ENCODE measurements around the gene PLCH1. TPM values are rescaled to one million over a fixed set of nuclear protein-coding genes. Genes with fewer than 3 reads are reported as not detected.

PLCH1 gene
- total RNA-seq, 2 experiments from 2014 or later = 0.08 to 0.20 TPM

DNA sequence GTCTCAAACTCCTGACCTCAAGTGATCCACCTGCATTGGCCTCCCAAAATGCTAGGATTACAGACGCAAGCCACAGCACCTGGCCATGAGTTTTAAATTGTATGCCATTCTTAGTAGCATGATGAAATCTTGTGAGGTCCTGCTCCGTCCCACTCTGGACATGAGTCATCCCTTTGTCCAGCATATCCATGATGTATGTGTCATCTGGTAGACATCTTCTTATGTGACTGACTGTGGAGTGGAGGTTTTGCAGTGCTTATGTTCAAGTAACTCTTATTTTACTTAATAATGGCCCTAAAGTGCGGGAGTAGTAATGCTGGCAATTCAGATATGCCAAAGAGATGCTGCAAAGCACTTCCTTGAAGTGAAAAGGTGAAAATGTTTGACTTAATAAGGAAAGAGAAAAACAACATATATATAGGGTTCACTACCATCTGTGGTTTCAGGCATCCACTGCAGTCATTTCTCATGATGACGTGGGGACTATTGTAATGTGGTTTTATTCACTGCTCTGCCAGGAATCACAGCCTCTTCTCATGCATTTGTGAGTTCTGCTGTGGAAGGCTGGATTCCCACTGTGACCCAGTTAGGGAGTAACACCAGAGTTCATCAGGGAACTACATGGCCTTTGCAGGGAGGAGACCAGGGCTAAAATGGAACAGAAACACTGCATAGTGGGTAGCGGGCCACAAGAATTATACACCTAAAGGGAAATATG is 246.8 kb downstream of the PLCH1 start:
- Mint-ChIP-seq H3K9me3 (no peaks in the 10 kb centered on the region), H3K27ac (no peak overlapping the region), H3K4me1 (no peaks in the 10 kb centered on the region), H3K4me3 (no peak overlapping the region), H3K36me3 (ENCODE audit: low read depth) (no peaks in the 10 kb centered on the region), H3K27me3 (peaks cover 2% of the 10 kb centered on the region)
- ChIA-PET POLR2A (no interaction called here), CTCF (no interaction called here)
- no peak for DNase-seq

DNA sequence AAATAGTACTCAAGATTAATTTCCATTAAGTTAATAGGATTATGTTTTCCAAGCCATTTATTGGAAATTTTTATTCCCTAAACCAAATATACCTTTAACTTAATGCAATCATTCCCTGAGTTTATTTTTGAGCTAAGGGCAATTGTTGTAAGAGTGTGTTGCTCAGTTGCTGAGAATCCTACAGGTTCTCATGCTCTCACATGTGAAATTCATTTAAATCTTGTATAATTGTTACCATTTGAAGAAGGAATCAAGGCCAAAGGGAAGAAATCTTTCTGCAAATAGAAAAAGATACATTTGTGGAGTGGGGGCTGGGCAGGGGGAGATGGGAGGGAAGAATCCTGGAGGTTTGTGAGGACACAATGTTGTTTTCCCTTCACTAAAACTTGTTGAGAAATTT is 248.7 kb downstream of the PLCH1 start:
- Mint-ChIP-seq H3K27me3 (peaks cover 2% of the 10 kb centered on the region), H3K4me1 (no peaks in the 10 kb centered on the region)

DNA sequence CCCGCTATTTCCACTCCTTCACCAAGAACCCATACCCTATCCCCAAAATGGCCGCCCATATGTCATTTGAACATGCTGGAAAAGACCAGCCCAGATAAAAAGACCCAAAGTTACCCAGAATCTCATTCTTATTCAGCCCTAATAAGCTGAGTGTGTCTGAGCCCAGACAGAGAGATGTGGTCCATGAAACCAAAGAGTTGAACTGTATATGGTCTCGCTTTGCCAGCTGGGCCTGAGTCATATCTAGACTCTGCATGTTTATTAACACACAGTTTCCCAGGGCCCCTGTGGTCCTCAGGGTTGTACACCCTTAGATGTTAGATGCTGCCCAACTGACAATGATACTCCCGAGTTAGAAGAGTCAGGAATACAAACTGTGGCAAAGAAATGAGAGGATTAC is 249.5 kb downstream of the PLCH1 start:
- H3K27ac Mint-ChIP-seq = no peak overlapping the region
- peaks cover 2% of the 10 kb centered on the region for H3K27me3 Mint-ChIP-seq
- no peak for DNase-seq
- CTCF ChIA-PET = no interaction called here
- POLR2A ChIA-PET = no interaction called here
- H3K36me3 Mint-ChIP-seq (ENCODE audit: low read depth) = no peaks in the 10 kb centered on the region
- H3K9me3 Mint-ChIP-seq = no peaks in the 10 kb centered on the region
- H3K4me3 Mint-ChIP-seq = no peak overlapping the region
- no peaks in the 10 kb centered on the region for H3K4me1 Mint-ChIP-seq

More for the DNA sequence above, 248.7 kb downstream of the PLCH1 start:
- Mint-ChIP-seq H3K36me3 (ENCODE audit: low read depth) (no peaks in the 10 kb centered on the region), H3K9me3 (no peaks in the 10 kb centered on the region), H3K4me3 (no peak overlapping the region), H3K27ac (no peak overlapping the region)
- DNase-seq = no peak
- ChIA-PET POLR2A (no interaction called here), CTCF (no interaction called here)

DNA sequence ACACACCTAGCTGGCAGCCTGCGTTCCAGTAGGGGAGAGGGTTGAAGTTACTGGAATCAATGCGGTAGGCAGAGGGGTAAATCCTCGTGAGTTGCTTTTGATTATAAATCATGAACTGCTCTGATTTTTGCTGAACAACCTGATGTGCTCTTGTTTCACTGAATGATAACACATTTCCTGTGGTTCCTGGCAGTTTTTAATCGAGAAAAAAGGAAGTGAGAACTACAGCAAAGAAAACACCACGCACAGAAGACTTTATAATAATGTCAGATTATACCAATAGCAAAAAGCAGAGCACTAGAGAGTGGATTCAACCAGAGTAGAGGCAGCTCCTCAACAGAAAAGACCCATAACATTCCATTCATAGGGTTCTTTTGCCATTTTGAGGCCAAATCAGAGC is 250.5 kb downstream of the PLCH1 start:
- no peak overlapping the region for H3K4me3 Mint-ChIP-seq
- H3K27ac Mint-ChIP-seq = no peak overlapping the region
- no peaks in the 10 kb centered on the region for H3K36me3 Mint-ChIP-seq (ENCODE audit: low read depth)
- no peak for DNase-seq
- ChIA-PET POLR2A (no interaction called here), CTCF (no interaction called here)
- H3K27me3 Mint-ChIP-seq = peaks cover 2% of the 10 kb centered on the region
- H3K4me1 Mint-ChIP-seq = no peaks in the 10 kb centered on the region
- H3K9me3 Mint-ChIP-seq = no peaks in the 10 kb centered on the region

DNA sequence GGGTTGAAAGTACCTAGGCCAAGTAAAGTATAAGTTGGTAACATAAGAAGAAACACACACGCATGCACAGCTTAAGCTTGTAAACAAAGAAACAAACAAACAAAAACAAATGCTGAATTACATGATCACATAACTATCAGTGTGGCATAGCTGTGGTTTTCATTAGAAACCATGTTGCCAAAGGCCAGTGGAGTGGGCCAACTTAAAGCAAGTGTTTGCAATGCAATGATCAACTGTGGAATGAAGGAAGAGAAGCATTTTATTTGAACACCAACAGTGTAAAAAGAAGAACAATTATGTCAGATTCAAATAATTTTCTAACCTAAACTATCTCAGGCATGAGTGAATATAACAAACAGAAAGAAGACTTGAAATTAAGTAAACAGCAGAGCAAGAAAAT is 252.0 kb downstream of the PLCH1 start:
- ChIA-PET CTCF (no interaction called here), POLR2A (no interaction called here)
- Mint-ChIP-seq H3K9me3 (no peaks in the 10 kb centered on the region), H3K4me3 (no peak overlapping the region), H3K27me3 (peaks cover 2% of the 10 kb centered on the region), H3K27ac (no peak overlapping the region), H3K36me3 (ENCODE audit: low read depth) (no peaks in the 10 kb centered on the region), H3K4me1 (no peaks in the 10 kb centered on the region)
- no peak for DNase-seq

DNA sequence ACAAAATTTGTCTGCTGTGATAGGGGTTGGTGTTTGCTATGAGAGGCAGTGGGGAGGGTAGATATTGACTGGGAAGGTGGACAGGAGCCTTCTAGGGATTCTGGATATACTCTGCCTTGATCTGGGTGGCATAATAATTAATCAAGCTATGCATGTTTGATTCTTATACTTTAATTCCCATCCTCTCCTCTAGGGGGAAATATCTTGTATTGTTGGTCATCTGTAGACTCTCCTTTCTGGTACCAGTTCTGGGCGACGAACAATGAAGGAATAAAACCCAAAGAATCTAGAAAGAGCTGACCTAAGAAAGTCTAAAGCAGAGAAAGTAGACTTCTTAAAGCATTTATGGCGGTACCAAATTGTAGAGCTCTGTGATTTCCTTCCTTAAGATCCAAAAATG is 253.2 kb downstream of the PLCH1 start:
- Mint-ChIP-seq H3K27ac (no peak overlapping the region), H3K4me1 (no peaks in the 10 kb centered on the region), H3K4me3 (no peak overlapping the region), H3K9me3 (no peaks in the 10 kb centered on the region), H3K27me3 (peaks cover 2% of the 10 kb centered on the region), H3K36me3 (ENCODE audit: low read depth) (no peaks in the 10 kb centered on the region)
- DNase-seq = no peak
- ChIA-PET CTCF (no interaction called here), POLR2A (no interaction called here)

DNA sequence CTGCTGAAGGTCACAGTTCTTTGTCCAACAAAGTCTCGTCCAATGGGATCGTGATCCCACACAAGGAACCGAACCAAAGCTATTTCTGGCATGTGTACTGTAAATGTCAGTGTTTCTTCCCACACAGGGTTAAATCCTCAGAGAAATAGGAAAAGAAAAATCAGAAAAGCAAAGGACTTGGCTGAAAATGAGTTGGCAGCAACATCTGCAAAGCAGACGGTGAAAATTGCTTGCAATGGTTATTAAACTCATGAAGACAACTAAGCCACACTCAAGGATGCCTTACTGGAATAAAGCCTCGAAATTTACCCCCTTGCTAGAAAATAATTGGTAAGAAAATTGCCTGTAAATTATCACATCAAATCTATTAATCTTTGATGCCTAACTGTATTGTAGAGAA is 256.2 kb downstream of the PLCH1 start:
- ChIA-PET POLR2A (no interaction called here), CTCF (no interaction called here)
- DNase-seq = no peak
- Mint-ChIP-seq H3K36me3 (ENCODE audit: low read depth) (no peaks in the 10 kb centered on the region), H3K4me1 (no peaks in the 10 kb centered on the region), H3K9me3 (no peaks in the 10 kb centered on the region), H3K4me3 (no peak overlapping the region), H3K27ac (no peak overlapping the region), H3K27me3 (no peaks in the 10 kb centered on the region)

DNA sequence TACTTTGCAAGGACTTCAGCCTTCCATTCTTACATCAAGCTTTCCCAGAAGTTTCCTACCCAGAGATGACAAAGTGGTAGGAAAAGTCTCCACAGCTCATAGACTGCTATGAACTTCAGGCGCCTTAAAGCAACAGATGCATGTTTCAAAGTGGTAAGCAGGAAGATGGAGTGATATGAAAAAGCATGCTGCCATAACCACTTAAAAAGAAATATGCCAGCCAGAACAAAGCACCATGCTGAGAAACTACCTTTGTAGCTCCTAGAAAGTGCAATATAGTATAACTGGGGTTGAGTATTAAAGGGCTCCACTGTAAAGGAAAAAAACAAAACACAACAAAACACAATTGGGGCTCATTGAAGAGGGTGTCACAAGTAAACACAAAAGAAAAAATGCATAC is 259.0 kb downstream of the PLCH1 start:
- Mint-ChIP-seq H3K9me3 (no peaks in the 10 kb centered on the region), H3K4me1 (no peaks in the 10 kb centered on the region), H3K27me3 (no peaks in the 10 kb centered on the region), H3K36me3 (ENCODE audit: low read depth) (no peaks in the 10 kb centered on the region), H3K4me3 (no peak overlapping the region), H3K27ac (no peak overlapping the region)
- DNase-seq = no peak
- POLR2A ChIA-PET = no interaction called here
- CTCF ChIA-PET = no interaction called here

DNA sequence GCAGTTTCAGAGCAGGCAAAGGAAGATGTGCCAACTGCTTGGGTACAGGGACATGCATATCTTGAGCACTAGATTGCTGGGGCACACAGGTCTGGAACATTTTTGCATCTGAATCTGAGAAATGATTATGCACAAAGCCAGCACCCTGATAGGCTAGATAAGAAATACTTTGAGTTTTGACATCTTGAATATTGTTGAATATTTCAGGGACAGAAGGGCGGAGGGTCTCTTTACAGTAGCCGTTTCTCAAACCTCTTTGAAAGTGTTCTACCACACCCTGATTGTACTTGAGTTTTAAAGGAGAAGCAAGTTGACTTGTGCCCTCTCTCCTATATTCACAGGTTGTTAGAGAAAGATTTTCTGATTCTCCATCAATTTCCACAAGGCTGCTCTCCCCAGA is 263.3 kb downstream of the PLCH1 start:
- no peak for DNase-seq
- ChIA-PET CTCF (no interaction called here), POLR2A (no interaction called here)
- Mint-ChIP-seq H3K4me3 (no peak overlapping the region), H3K36me3 (ENCODE audit: low read depth) (no peaks in the 10 kb centered on the region), H3K27ac (no peak overlapping the region), H3K9me3 (no peaks in the 10 kb centered on the region), H3K27me3 (no peaks in the 10 kb centered on the region), H3K4me1 (no peaks in the 10 kb centered on the region)

DNA sequence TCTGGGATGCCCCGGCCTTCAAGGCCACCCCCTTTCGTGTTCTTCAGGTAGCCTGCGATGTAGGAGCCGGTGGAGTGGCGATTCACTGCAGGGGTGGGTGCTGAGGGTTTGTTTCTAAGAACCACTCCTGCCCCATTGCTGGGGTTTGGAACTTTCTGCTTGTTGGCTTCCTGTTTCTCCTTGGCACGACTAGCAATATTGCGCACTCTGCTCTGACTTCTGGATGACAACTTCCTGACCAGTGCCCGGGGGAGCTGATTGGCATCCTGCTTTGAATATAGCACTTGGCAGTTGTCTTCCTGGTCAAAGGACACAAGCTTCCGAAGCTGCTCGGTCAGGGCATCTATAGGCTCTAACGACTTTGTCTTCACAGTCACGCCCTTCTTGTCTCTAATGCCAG is 263.8 kb downstream of the PLCH1 start:
- no peak overlapping the region for H3K27ac Mint-ChIP-seq
- CTCF ChIA-PET = no interaction called here
- POLR2A ChIA-PET = no interaction called here
- no peak for DNase-seq
- H3K9me3 Mint-ChIP-seq = no peaks in the 10 kb centered on the region
- no peaks in the 10 kb centered on the region for H3K27me3 Mint-ChIP-seq
- no peaks in the 10 kb centered on the region for H3K36me3 Mint-ChIP-seq (ENCODE audit: low read depth)
- H3K4me3 Mint-ChIP-seq = no peak overlapping the region
- H3K4me1 Mint-ChIP-seq = no peaks in the 10 kb centered on the region

DNA sequence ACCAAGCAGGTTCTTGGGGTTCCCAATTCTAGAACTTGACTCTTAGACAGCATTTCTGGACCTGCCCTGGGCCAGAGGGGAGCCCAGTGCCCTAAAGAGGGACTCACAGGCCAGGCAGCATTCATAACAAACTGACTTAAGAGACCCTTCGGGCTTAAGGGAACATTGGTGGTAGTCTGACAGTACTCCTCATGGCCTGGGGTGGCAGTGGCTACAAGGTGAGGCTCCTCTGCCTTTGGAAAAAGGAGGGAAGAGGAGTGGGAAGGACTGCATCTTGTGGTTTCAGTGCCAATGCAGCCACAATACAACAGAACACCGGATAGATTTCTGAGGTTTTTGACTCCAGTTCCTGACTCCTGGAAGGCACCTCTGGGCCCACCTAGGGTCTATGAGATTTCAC is 279.2 kb downstream of the PLCH1 start:
- no peaks in the 10 kb centered on the region for H3K36me3 Mint-ChIP-seq (ENCODE audit: low read depth)
- H3K27ac Mint-ChIP-seq = no peak overlapping the region
- H3K27me3 Mint-ChIP-seq = no peaks in the 10 kb centered on the region
- H3K4me3 Mint-ChIP-seq = no peak overlapping the region
- ChIA-PET POLR2A (no interaction called here), CTCF (no interaction called here)
- H3K9me3 Mint-ChIP-seq = peaks cover 5% of the 10 kb centered on the region
- H3K4me1 Mint-ChIP-seq = no peaks in the 10 kb centered on the region
- no peak for DNase-seq

DNA sequence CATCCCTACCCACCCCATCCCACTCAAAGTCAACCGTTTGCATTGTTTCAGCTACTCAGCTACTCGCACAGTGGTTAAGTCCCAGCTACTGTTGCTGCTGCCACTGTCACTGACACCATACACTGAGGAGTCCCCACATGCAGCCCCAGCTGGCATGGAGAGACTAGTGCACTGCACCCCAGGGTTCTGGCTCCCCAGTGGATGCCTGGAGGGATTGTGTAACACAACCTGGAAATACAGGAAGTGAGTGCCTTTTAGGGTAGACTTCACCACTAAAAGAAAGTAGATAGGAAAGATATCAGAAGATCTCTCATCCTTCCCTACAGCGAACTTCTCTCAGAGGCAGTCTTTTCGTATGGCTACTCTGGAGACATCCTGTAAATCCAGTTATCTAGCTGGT is 282.2 kb downstream of the PLCH1 start:
- no peak overlapping the region for H3K4me3 Mint-ChIP-seq
- no peaks in the 10 kb centered on the region for H3K4me1 Mint-ChIP-seq
- no peaks in the 10 kb centered on the region for H3K27me3 Mint-ChIP-seq
- ChIA-PET CTCF (no interaction called here), POLR2A (no interaction called here)
- DNase-seq = no peak
- no peak overlapping the region for H3K27ac Mint-ChIP-seq
- H3K36me3 Mint-ChIP-seq (ENCODE audit: low read depth) = no peaks in the 10 kb centered on the region
- H3K9me3 Mint-ChIP-seq = no peaks in the 10 kb centered on the region

DNA sequence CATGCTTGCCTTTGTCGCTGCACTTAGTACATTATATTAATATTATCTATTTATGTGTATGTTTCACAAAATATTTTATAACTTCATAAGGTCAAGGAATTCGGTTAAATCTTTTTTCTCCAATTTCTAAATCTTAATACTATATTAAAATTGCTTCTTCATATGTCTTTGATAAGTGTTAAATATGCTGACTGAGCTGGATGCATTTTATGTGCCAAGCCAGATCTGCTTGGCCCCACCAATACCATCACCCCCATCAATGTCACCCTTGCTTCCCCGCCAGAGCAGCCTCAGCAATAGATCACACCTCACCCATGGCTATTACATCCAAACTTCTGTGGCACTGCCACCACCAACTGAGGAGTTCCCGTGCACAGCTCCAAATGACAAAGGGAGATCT is 287.3 kb downstream of the PLCH1 start:
- no peaks in the 10 kb centered on the region for H3K36me3 Mint-ChIP-seq (ENCODE audit: low read depth)
- no peaks in the 10 kb centered on the region for H3K27me3 Mint-ChIP-seq
- no peaks in the 10 kb centered on the region for H3K4me1 Mint-ChIP-seq
- H3K4me3 Mint-ChIP-seq = no peak overlapping the region
- no peak for DNase-seq
- POLR2A ChIA-PET = no interaction called here
- H3K9me3 Mint-ChIP-seq = no peaks in the 10 kb centered on the region
- no peak overlapping the region for H3K27ac Mint-ChIP-seq
- CTCF ChIA-PET = no interaction called here

DNA sequence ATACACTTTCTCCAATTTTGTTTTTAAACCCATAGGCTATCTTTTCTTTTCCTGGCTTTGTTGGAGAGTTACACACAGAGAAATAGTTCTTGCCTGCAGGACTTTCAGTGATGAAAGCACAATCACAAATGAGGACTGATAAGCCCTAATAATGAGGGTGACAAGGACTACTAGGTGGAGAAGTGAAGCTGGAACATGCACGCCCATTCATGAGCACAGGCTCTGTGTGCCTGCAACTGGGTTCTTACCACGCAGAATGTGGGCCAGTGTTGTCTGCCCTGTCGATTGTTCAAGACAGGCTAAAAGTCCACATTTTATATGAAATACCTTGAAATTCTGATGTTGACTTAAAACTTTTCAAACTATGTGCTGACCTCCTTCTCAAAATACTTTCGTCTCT is 289.1 kb downstream of the PLCH1 start:
- H3K9me3 Mint-ChIP-seq = no peaks in the 10 kb centered on the region
- DNase-seq = no peak
- no peak overlapping the region for H3K4me3 Mint-ChIP-seq
- H3K27ac Mint-ChIP-seq = no peak overlapping the region
- ChIA-PET POLR2A (no interaction called here), CTCF (no interaction called here)
- H3K27me3 Mint-ChIP-seq = no peaks in the 10 kb centered on the region
- H3K4me1 Mint-ChIP-seq = no peaks in the 10 kb centered on the region
- no peaks in the 10 kb centered on the region for H3K36me3 Mint-ChIP-seq (ENCODE audit: low read depth)

DNA sequence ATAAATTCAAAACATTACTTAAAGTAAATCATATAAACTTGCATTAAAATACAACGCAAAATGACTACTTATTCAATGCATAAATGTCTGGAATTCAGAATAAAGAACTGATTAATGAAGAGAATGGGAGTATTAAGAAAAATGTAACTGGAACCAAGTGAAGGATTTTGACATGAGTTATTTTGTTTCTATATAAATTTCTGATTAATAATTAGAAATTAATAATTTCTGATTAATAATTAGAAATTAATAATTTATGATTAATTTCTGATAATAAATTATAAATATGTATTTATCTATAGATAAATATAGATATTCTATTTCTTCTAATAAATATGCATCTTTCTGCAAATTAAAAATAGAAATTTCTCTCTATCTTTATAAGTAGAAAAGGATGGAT is 291.4 kb downstream of the PLCH1 start:
- ChIA-PET CTCF (no interaction called here), POLR2A (no interaction called here)
- no peaks in the 10 kb centered on the region for H3K4me1 Mint-ChIP-seq
- H3K9me3 Mint-ChIP-seq = no peaks in the 10 kb centered on the region
- H3K27me3 Mint-ChIP-seq = no peaks in the 10 kb centered on the region
- no peaks in the 10 kb centered on the region for H3K36me3 Mint-ChIP-seq (ENCODE audit: low read depth)
- no peak overlapping the region for H3K4me3 Mint-ChIP-seq
- DNase-seq = no peak
- no peak overlapping the region for H3K27ac Mint-ChIP-seq
